CD14-positive monocyte (primary cell): ENCODE measurements around the gene FGGY. TPM values are rescaled to one million over a fixed set of nuclear protein-coding genes. Genes with fewer than 3 reads are reported as not detected.

Experiments used
- DNase-seq, 3 donors: peaks; one replicate each; pipeline ENCODE4 v3.0.0-alpha.2; 2011 to 2022
- H2AFZ ChIP-seq: 2 replicates; pipeline ENCODE4 v1.6.0; 2012; ENCODE audit warnings: mild to moderate bottlenecking, low read depth, low read length, inconsistent platforms; ENCODE audit not compliant: insufficient read depth, poor library complexity, severe bottlenecking
- H3K27ac ChIP-seq, 2 donors: 1 replicate in 1 of 2; 2 replicates in 1 of 2; pipeline ENCODE4 v1.5.1; 2012 to 2013; ENCODE audit warnings: low read length in 2 of 2, control low read depth in 1 of 2, inconsistent platforms in 1 of 2, low read depth in 1 of 2, mild to moderate bottlenecking in 1 of 2
- H3K27me3 ChIP-seq, 2 donors: one replicate each; pipeline versions ENCODE4 v1.6.0 to v1.6.1; 2011 to 2013; ENCODE audit warnings: low read length in 2 of 2; ENCODE audit not compliant: control insufficient read depth in 2 of 2, insufficient read depth in 2 of 2
- H3K36me3 ChIP-seq, 2 donors: replicated peaks in 1 of 2; 1 replicate in 1 of 2; 2 replicates in 1 of 2; pipeline versions ENCODE4 v1.5.1 to v1.6.1; 2012 to 2013; ENCODE audit warnings: low read length in 2 of 2, control low read depth in 1 of 2, inconsistent platforms in 1 of 2, mild to moderate bottlenecking in 1 of 2; ENCODE audit not compliant: insufficient read depth in 2 of 2, control insufficient read depth in 1 of 2
- H3K4me1 ChIP-seq, 2 donors: 1 replicate in 1 of 2; 2 replicates in 1 of 2; pipeline versions ENCODE4 v1.5.1 to v1.6.1; 2012 to 2013; ENCODE audit warnings: low read length in 2 of 2, control low read depth in 1 of 2, inconsistent platforms in 1 of 2, mild to moderate bottlenecking in 1 of 2, moderate library complexity in 1 of 2; ENCODE audit not compliant: insufficient read depth in 2 of 2, control insufficient read depth in 1 of 2
- H3K4me2 ChIP-seq: replicated peaks from 2 replicates; pipeline ENCODE3; 2012; ENCODE audit warnings: low read length, moderate library complexity, mild to moderate bottlenecking; ENCODE audit not compliant: poor library complexity, severe bottlenecking; ENCODE audit errors: extremely low read depth
- H3K4me3 ChIP-seq, 3 experiments: fragments of 200-600 bp in 1 of 3; sonication (generic) in 1 of 3; replicated peaks in 1 of 3; 1 replicate in 2 of 3; 2 replicates in 1 of 3; pipeline ENCODE4 v1.5.1; 2011 to 2013; ENCODE audit warnings: low read length in 3 of 3, mild to moderate bottlenecking in 3 of 3, control low read depth in 2 of 3, low read depth in 2 of 3, inconsistent platforms in 1 of 3, moderate library complexity in 1 of 3
- H3K79me2 ChIP-seq: 2 replicates; pipeline ENCODE4 v1.6.0; 2012; ENCODE audit warnings: mild to moderate bottlenecking, control low read depth, inconsistent platforms, low read length, moderate library complexity; ENCODE audit not compliant: insufficient read depth
- H3K9ac ChIP-seq: 2 replicates; pipeline ENCODE4 v1.6.0; 2017; ENCODE audit warnings: low read length, mild to moderate bottlenecking; ENCODE audit not compliant: insufficient read depth, poor library complexity, severe bottlenecking
- H3K9me3 ChIP-seq, 2 donors: replicated peaks in 1 of 2; 1 replicate in 1 of 2; 2 replicates in 1 of 2; pipeline versions ENCODE4 v1.5.1 to v1.6.1; 2012 to 2013; ENCODE audit warnings: low read length in 2 of 2, control low read depth in 1 of 2; ENCODE audit not compliant: control insufficient read depth in 1 of 2, insufficient read depth in 1 of 2
- H4K20me1 ChIP-seq: 2 replicates; pipeline ENCODE4 v1.6.0; 2012; ENCODE audit warnings: mild to moderate bottlenecking, low read length, control low read depth, moderate library complexity; ENCODE audit not compliant: insufficient read depth
- H3K27ac Mint-ChIP-seq, 7 donors: one replicate each; pipeline ENCODE4 v1.8.0; 2020; ENCODE audit warnings: mild to moderate bottlenecking in 7 of 7, mixed read lengths in 7 of 7, moderate library complexity in 6 of 7, inconsistent platforms in 2 of 7
- H3K27me3 Mint-ChIP-seq, 3 donors: one replicate each; pipeline ENCODE4 v1.8.0; 2021 to 2022; ENCODE audit warnings: low read depth in 3 of 3, mild to moderate bottlenecking in 3 of 3, mixed read lengths in 3 of 3, moderate library complexity in 3 of 3, inconsistent platforms in 1 of 3
- H3K36me3 Mint-ChIP-seq, 2 donors: one replicate each; pipeline ENCODE4 v1.8.0; 2020; ENCODE audit warnings: mixed read lengths in 2 of 2, inconsistent platforms in 1 of 2, mild to moderate bottlenecking in 1 of 2
- H3K4me1 Mint-ChIP-seq: one replicate; pipeline ENCODE4 v1.8.0; 2020; ENCODE audit warnings: mild to moderate bottlenecking, mixed read lengths
- H3K4me3 Mint-ChIP-seq, 2 donors: one replicate each; pipeline ENCODE4 v1.8.0; 2020; ENCODE audit warnings: mild to moderate bottlenecking in 2 of 2, mixed read lengths in 2 of 2, moderate library complexity in 1 of 2
- H3K9me3 Mint-ChIP-seq, 7 donors: one replicate each; pipeline ENCODE4 v1.8.0; 2020 to 2022; ENCODE audit warnings: mixed read lengths in 7 of 7, mild to moderate bottlenecking in 6 of 7, moderate library complexity in 6 of 7, inconsistent platforms in 2 of 7
- CTCF ChIP-seq: fragments of 200-600 bp; IDR thresholded peaks from one replicate; pipeline ENCODE4 v1.8.0; 2022; ENCODE audit warnings: antibody characterized with exemption, mild to moderate bottlenecking
- WGBS: methylation state at CpG from one replicate; pipeline ENCODE4 v1.1.5; 2013; ENCODE audit warnings: missing lambda C conversion rate; ENCODE audit not compliant: insufficient coverage; 5-methylcytosine and 5-hydroxymethylcytosine counted together
- intact Hi-C, 2 donors: fragments of 100-400 bp; cut with micrococcal nuclease; formaldehyde crosslinking; loops; one replicate each; pipeline versions ENCODE4 v1.15.0 to v1.15.1; 2023
- polyA plus RNA-seq, 3 donors: library from polyadenylated mRNA; depleted of rRNA in 1 of 3; unstranded in 2 of 3; stranded (reverse) in 1 of 3; fragments of 300-500 nt in 2 of 3; fragments of >200 nt in 1 of 3; fragmentation: Illumina TruSeq in 2 of 3; gene quantifications; 1 replicate in 2 of 3; 2 replicates in 1 of 3; pipeline ENCODE4 v1.2.3, GENCODE V29; 2012 to 2021

The FGGY gene
- polyA plus RNA-seq, 3 donors = 2.3 to 4.3 (median 2.9) TPM

DNA sequence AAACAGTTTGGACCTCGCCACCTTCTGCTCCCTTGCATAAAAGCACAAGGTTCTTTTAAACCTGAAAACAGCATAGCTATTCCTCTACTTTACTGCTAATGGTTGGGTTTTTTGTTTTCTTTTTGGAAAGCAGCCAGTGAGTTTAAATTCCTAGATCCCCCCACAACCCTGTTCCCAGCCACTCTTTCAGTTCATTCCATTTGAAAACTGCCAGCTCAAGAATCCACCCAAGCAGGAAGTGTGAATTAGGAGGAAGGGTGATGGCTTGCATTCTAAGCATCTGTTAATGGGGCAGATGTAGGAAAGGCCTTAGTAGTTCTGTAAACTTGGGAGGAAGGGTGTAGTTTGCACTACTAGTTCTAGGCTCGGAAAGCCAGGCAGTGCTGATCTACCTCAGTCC, 344.9 kb downstream of the FGGY start:
- Histone ChIP-seq H3K4me3 (no peak overlapping the region), H3K9me3 (no peaks in the 10 kb centered on the region), H3K27me3 (no peaks in the 10 kb centered on the region), H2AFZ (no peak overlapping the region), H3K79me2 (no peaks in the 10 kb centered on the region), H4K20me1 (no peaks in the 10 kb centered on the region), H3K27ac (no peak overlapping the region), H3K4me2 (no peak overlapping the region), H3K4me1 (no peaks in the 10 kb centered on the region), H3K9ac (no peak overlapping the region), H3K36me3 (no peaks in the 10 kb centered on the region)
- TF ChIP-seq CTCF = no peak
- H3K4me1 Mint-ChIP-seq = no peaks in the 10 kb centered on the region
- peaks cover 0 to 2% (median 0%) of the 10 kb centered on the region in 7 donors for H3K9me3 Mint-ChIP-seq
- H3K27me3 Mint-ChIP-seq = peaks cover 0 to 2% (median 1%) of the 10 kb centered on the region in 3 donors
- H3K27ac Mint-ChIP-seq = no peak overlapping the region
- no peak overlapping the region for H3K4me3 Mint-ChIP-seq
- DNase-seq = no peak
- intact Hi-C loops = no loop called here
- WGBS = no CpG with 5 or more reads among the region's 2 CpGs
- no peaks in the 10 kb centered on the region for H3K36me3 Mint-ChIP-seq

DNA sequence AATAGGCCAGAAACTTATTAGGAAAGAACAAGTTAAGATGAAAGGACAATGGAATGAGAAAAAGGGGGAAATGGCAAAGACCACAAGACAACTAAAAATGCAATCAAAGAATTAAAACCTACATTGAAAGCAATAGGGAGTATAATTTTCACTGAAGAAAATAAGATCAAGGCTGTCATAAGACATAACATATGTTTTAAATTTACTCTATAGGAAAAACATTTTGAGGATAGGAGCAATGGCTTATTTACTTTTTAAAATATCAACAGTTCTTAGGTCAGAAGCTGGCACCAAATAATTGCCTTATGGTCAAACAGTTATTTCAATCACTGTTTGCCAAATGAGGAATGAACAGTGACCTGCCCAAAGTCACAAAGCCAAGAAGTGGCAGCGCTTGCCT, 346.6 kb downstream of the FGGY start:
- Mint-ChIP-seq H3K36me3 (no peaks in the 10 kb centered on the region), H3K4me1 (no peaks in the 10 kb centered on the region), H3K27ac (no peak overlapping the region), H3K4me3 (no peak overlapping the region), H3K9me3 (peaks cover 0 to 4% (median 0%) of the 10 kb centered on the region in 7 donors), H3K27me3 (peaks cover 0 to 2% (median 1%) of the 10 kb centered on the region in 3 donors)
- intact Hi-C loops = no loop called here
- DNase-seq = no peak
- WGBS = 100% methylated on average over 1 of the region's 1 CpG
- H3K4me2 ChIP-seq = no peak overlapping the region
- H3K36me3 ChIP-seq = no peaks in the 10 kb centered on the region
- H2AFZ ChIP-seq = no peak overlapping the region
- no peaks in the 10 kb centered on the region for H3K27me3 ChIP-seq
- no peaks in the 10 kb centered on the region for H3K9me3 ChIP-seq
- no peak overlapping the region for H3K27ac ChIP-seq
- no peaks in the 10 kb centered on the region for H3K79me2 ChIP-seq
- no peak overlapping the region for H3K9ac ChIP-seq
- TF ChIP-seq CTCF = no peak
- no peaks in the 10 kb centered on the region for H4K20me1 ChIP-seq
- no peaks in the 10 kb centered on the region for H3K4me1 ChIP-seq
- no peak overlapping the region for H3K4me3 ChIP-seq
